HL-60 (cell line): ENCODE data around the gene LYPD8.
A peak's percentile ranks its signal among the peaks of the same experiment; 100 is the strongest.

Source experiments
- DNase-seq, 2 experiments: peaks; one replicate each; pipeline ENCODE4 v3.0.0-alpha.2; 2010 to 2020; ENCODE audit warnings: low read depth in 1 of 2, low spot score in 1 of 2
- H3K27ac ChIP-seq: fragments of 250-450 bp; sonication (Bioruptor Pico); replicated peaks from 2 replicates; pipeline ENCODE4 v1.5.1; 2020; ENCODE audit warnings: mild to moderate bottlenecking, moderate library complexity
- H3K27me3 ChIP-seq: fragments of 250-450 bp; sonication (Bioruptor Pico); 2 replicates; pipeline ENCODE4 v1.5.1; 2021; ENCODE audit warnings: mild to moderate bottlenecking, moderate library complexity; ENCODE audit not compliant: insufficient read depth, poor library complexity, severe bottlenecking
- H3K4me3 ChIP-seq: replicated peaks from 2 replicates; pipeline ENCODE4 v1.5.1; 2011; ENCODE audit warnings: mild to moderate bottlenecking, control low read depth, low read length; ENCODE audit not compliant: insufficient read depth
- GABPA ChIP-seq: IDR thresholded peaks from 2 replicates; pipeline ENCODE4 v1.6.1; 2012; ENCODE audit warnings: low read depth
- POLR2AphosphoS5 ChIP-seq: IDR thresholded peaks from 2 replicates; pipeline ENCODE4 v1.6.1; 2012; ENCODE audit warnings: low read depth
- SPI1 ChIP-seq: IDR thresholded peaks from 2 replicates; pipeline ENCODE4 v1.6.1; 2012; ENCODE audit warnings: low read depth, mild to moderate bottlenecking, borderline replicate concordance
- TF ChIP-seq, protein P1 (sequence below): IDR thresholded peaks from one replicate; pipeline ENCODE4 v1.5.1; 2011; ENCODE audit warnings: low read length, control low read depth, inconsistent platforms; ENCODE audit not compliant: insufficient read depth
- TF ChIP-seq, protein P2 (sequence below): IDR thresholded peaks from 2 replicates; pipeline ENCODE4 v1.6.1; 2012; ENCODE audit warnings: low read depth; ENCODE audit not compliant: insufficient replicate concordance

LYPD8 gene

DNA sequence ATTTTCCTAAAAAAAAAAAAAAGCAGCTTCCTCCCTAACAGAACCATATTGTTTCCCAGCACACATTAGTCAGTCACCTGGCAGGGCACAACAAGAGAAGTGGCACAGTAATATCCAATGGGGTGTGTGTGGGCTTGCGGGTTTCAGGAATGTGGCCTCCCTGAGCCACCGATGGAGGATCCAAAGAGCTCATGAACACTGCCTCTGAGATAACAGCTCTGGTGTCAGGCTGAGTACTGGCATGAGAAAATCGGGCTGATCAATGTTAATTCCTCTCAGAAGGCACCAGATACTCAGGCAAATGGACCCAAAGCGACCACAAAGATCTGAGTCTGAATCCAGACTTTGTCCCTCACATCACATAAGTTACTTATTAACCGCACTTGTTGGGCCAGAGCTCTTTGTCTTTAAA is 2.2 kb upstream of the LYPD8 start:
- Histone ChIP-seq H3K27ac (no peak overlapping the region), H3K27me3 (no peaks in the 10 kb centered on the region), H3K4me3 (no peak overlapping the region)
- DNase-seq, result no peak
- TF ChIP-seq, protein P1, sequence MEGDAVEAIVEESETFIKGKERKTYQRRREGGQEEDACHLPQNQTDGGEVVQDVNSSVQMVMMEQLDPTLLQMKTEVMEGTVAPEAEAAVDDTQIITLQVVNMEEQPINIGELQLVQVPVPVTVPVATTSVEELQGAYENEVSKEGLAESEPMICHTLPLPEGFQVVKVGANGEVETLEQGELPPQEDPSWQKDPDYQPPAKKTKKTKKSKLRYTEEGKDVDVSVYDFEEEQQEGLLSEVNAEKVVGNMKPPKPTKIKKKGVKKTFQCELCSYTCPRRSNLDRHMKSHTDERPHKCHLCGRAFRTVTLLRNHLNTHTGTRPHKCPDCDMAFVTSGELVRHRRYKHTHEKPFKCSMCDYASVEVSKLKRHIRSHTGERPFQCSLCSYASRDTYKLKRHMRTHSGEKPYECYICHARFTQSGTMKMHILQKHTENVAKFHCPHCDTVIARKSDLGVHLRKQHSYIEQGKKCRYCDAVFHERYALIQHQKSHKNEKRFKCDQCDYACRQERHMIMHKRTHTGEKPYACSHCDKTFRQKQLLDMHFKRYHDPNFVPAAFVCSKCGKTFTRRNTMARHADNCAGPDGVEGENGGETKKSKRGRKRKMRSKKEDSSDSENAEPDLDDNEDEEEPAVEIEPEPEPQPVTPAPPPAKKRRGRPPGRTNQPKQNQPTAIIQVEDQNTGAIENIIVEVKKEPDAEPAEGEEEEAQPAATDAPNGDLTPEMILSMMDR, result no peak
- TF ChIP-seq POLR2AphosphoS5, result 0 out of 2 replicates have a peak, but pooled peaks have one; percentile 5
- TF ChIP-seq, protein P2, sequence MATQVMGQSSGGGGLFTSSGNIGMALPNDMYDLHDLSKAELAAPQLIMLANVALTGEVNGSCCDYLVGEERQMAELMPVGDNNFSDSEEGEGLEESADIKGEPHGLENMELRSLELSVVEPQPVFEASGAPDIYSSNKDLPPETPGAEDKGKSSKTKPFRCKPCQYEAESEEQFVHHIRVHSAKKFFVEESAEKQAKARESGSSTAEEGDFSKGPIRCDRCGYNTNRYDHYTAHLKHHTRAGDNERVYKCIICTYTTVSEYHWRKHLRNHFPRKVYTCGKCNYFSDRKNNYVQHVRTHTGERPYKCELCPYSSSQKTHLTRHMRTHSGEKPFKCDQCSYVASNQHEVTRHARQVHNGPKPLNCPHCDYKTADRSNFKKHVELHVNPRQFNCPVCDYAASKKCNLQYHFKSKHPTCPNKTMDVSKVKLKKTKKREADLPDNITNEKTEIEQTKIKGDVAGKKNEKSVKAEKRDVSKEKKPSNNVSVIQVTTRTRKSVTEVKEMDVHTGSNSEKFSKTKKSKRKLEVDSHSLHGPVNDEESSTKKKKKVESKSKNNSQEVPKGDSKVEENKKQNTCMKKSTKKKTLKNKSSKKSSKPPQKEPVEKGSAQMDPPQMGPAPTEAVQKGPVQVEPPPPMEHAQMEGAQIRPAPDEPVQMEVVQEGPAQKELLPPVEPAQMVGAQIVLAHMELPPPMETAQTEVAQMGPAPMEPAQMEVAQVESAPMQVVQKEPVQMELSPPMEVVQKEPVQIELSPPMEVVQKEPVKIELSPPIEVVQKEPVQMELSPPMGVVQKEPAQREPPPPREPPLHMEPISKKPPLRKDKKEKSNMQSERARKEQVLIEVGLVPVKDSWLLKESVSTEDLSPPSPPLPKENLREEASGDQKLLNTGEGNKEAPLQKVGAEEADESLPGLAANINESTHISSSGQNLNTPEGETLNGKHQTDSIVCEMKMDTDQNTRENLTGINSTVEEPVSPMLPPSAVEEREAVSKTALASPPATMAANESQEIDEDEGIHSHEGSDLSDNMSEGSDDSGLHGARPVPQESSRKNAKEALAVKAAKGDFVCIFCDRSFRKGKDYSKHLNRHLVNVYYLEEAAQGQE, result no peak
- no peak for TF ChIP-seq GABPA

DNA sequence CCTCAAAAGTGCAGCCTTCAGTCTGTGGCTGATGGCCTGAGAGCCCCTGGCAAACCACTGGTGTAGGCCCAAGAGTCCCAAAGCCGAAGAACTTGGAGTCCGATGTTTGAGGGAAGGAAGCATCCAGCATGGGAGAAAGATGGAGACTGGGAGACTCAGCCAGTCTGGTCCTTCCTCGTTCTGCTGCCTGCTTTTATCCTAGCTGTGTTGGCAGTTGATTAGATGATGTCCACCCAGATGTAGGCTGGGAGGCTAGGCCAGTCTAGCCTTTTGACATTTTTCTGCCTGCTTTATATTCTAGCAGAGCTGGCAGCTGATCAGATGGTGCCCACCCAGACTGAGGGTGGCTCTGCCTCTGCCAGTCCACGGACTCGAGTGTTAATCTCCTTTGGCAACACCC is 1.1 kb upstream of the LYPD8 start:
- Histone ChIP-seq H3K27me3 (no peaks in the 10 kb centered on the region), H3K27ac (no peak overlapping the region), H3K4me3 (no peak overlapping the region)
- DNase-seq, result no peak
- no peak for TF ChIP-seq SPI1
- TF ChIP-seq GABPA, result no peak
- TF ChIP-seq, protein P2, result no peak
- TF ChIP-seq, protein P1, result no peak
- no peak for TF ChIP-seq POLR2AphosphoS5

DNA sequence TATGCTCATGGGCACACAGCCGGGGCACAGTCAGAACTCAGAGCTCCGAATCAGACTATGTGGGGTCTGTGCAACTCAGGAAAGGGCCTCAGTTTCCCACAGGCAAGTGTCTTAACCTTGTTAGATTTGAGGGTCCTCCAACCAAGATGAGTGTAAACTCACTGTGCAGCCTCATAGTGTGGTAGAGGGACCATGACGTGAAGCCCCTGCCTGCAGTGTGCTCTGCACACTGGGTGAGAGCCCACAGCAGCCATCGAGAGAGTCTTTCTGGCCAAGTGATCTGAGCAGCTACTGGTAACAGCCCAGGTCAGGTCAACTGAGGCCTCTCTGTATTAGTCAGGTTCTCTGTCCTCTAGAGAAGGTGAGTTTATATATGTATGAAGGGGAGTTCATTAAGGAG is 592 bp upstream of the LYPD8 start:
- Histone ChIP-seq H3K4me3 (no peak overlapping the region), H3K27ac (no peak overlapping the region), H3K27me3 (no peaks in the 10 kb centered on the region)
- no peak for DNase-seq
- TF ChIP-seq SPI1, result no peak
- TF ChIP-seq POLR2AphosphoS5, result no peak
- TF ChIP-seq, protein P2, result no peak
- TF ChIP-seq GABPA, result no peak
- TF ChIP-seq, protein P1, result no peak
